CD4-positive, alpha-beta T cell treated with Interleukin-21 for 1 hour (primary cell): ENCODE data around the gene GABRA6.
"Not testable (repeated sequence)": the region's sequence is repeated elsewhere in the genome, so short reads cannot be mapped to it uniquely, and the experiment has no call there.

Source experiments
- DNase-seq: peaks from one replicate; pipeline ENCODE4 v3.0.0-alpha.2; 2020

GABRA6 gene

DNA sequence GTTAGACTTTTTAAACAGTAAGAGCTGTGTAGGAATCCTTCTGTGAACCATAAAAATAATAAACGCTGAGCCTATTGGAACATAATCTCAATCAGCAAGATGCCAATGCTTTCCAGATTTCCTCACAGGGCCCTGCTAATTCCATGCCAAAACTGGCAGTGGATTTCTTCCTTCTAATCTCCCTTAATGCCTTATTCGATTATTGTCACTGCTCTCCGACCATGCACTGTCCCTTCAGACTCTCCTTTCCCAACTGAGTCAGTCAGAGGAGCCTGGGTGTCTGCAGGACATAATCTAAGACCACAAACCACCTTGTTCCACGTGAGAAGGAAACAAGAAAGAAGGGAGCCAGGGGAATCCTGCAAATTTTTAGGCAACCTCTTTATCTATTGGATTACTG lies at the start of gene GABRA6:
Gene GABRA6 (plus strand): TSS at position 261 of the 400 bp plus-strand sequence. CDS start 269 bp downstream, outside the sequence.
- DNase-seq = no peak

DNA sequence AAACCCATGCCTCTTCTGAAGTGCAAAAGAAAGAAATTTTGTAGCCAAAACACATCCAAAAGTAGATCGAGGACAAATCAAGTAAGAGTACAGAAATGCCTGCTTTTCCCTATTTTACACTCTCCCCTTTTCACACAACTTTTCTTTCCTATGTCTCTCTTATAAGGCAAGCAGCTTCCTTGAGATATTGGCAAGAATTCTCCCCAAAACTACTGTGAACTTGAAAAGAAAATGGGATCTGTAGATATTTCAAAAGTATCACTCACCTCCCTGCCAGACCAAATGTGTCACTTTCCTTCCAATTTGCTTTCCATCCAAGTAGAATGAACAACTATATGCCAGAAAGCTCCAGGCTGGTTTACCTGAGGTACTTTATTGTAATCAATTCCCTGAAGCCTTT lies 47.9 kb upstream of the GABRA6 start:
- no peak for DNase-seq

DNA sequence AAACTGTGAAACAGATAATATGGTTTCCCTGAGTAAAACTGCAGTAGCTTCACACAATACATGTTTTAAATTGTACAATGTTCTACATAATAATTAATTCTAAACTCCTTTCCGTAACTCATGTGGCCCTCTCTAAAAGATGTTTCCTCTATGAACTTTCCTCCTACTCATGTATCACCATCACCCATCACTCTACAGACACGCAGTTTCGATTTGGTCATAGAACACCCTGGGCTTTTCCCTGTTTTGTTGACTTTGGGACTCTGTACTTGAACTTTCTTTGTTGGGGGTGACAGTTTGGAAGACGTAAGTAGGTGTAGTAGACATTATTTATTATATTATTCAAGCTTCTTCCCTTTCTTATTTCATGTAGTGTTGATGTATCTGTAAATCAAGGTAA lies 44.1 kb upstream of the GABRA6 start:
- DNase-seq = no peak

DNA sequence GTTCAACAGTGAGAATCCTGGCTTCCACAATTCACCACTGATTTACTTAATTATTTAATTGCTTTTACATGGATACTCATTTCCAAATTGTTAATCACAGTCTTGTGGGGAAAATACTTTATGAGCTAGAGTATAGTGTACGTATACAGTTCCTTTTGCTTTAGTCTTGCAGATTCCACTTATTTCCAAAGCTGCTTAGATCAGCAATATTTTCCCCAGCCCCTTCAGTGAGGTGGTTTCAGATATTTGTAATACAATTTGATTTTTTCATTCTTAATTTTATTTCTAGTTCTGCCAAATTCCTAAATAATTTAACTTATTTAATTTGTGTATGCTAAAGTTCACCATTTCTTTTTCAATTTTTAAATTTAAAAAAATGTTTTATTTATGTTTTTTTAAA lies 40.3 kb upstream of the GABRA6 start:
- no peak for DNase-seq

DNA sequence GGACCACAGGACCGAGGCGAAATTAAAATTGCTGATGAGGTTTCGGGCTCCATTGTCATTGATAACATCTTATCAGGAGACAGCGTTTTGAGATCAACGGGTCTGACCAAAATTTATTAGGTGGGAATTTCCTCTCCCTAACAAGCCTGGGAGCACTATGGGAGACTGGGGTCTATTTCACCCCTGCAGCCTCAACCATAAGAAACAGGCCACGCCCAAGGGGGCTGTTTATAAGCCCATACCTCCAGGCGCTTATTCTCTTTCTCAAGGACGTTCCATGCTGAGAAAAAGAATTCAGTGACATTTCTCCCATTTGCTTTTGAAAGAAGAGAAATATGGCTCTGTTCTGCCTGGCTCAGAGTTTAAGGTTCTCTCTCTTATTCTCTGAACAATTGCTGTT lies 33.6 kb upstream of the GABRA6 start:
- not testable (repeated sequence) for DNase-seq

DNA sequence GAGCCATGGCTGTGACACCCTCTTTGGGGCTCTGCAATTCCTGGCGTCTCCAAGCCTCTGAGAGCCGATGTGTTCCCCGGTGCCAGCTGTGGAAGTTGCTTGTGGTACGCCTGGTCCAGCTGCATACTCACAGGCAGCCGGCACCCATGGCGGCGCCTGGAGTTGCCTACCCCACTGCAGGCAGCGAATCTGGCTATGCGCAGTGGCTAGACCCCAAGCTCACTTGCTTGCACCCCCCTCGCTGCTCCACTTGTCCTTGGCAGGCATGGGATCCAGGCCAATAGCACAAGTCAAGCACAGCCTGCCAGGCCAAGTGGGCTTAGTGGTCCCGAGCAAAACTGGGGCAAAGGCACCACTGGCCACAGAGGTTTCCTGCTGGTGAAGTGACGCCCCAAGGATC lies 24.7 kb upstream of the GABRA6 start:
- DNase-seq = no peak

DNA sequence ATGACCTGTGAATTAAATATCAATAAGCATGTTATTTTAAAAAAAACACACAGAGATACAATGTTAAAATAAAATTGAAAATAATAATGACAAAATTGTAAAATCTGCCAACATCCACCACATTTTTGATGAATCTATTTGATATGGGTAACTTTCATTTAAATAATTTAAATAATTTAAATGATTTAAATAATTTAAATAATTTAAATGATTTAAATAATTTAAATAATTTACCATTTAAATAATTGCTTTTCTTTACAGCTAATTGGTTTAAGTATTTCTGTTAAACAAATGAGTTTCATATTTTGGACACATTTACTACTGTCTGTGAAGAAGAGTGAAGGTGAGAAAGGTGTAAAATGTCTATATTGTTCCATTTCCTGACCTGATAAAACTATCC lies 22.1 kb upstream of the GABRA6 start:
- no peak for DNase-seq

DNA sequence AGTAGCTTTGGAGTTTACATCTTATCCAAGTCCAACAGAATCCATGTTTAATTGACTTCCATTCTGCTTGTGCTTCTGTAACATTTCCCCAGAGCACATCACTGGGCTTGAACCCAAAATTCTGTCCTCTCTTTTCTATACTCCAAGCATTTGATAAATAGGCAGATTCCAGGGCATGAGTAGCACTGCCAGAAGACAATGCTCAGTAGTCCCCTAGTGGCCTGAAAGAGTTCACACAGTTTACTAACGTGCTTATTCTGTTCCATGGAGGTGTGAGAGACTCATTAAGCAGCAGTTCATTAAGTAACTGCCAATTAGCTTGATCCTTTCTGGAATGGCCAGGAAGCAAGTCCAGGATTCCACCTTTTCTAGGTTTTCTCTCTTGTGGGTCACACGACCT lies 9.4 kb upstream of the GABRA6 start:
- no peak for DNase-seq

DNA sequence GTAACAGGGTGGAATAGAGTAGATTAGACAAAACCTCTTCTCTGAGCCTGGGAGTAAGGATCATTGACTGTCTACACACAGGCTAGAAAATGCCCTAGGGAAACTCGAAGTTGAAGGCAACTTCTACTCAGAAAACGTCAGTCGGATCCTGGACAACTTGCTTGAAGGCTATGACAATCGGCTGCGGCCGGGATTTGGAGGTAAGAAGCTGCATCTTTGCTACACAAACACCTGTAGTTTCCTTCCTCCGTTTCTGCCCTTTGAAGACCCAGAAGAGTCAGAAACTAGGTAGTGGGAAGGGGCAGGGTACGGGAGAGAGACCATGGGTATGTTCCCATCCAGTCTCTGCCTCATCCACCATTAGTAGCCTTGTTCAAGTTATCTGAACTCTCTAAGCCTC lies 628 bp downstream of the GABRA6 start:
- DNase-seq = no peak

DNA sequence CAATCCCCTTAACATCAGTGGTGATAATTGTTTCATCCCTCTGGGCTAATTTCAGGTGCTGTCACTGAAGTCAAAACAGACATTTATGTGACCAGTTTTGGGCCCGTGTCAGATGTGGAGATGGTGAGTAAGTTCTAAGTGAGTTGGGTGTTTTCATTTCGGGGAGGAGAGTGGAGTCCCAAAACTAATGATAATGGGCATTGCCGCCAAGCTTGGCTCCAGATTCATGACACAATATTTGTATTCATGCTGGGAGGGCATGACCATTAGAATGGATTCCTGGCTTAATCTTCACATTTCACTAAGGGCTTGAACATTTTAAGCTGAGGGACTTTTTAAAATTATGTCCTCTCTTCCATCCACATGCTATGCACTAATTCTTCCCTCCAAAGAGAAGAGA lies 1.4 kb downstream of the GABRA6 start:
- no peak for DNase-seq

DNA sequence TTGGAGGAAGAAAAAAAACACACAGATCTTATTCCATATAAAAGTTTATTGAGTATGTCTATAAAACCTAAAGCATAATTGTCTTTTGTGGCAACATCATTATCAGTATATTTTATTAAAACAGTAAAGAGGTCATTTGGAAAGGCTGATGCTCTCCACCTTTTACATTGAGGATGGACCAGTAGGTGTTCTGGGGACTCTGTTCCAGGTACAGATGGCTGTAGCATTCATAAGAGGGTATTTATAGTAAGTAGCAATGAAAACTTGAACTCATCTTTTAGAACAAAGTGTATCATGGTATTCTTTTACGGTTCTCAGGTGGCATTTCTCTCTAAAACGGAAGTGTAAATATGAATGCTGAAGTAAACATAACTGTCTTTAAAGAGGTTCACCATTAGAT lies 1.8 kb downstream of the GABRA6 start:
- DNase-seq = no peak

DNA sequence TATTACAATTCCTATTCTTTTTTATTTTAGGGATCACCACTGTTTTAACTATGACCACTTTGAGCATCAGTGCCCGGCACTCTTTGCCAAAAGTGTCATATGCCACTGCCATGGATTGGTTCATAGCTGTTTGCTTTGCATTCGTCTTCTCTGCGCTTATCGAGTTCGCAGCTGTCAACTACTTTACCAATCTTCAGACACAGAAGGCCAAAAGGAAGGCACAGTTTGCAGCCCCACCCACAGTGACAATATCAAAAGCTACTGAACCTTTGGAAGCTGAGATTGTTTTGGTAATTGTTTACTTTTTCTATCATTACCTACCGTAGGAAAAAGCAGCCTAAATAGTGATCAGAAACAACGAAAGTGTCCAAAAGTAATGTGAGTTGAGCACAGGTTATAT lies 6.4 kb downstream of the GABRA6 start:
- no peak for DNase-seq

DNA sequence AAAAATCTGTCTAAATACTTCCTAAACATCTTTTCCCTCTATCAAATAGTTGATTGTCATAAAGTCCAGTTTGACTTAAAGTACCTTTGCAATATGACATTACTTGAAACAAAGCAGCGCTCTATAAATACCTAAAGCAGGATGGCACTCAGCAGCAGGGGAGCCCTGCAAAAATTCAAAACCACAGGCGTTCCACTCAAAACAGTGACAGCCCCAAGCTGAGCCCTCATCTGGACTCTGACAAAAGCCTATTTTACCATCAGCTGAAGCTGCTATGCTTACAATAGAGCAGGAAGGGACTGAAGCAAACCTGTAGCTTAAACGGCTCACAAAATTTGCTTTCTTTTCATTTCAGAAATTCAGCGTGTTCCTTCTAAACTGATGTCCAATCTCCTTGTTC lies 11.5 kb downstream of the GABRA6 start:
- DNase-seq = no peak

DNA sequence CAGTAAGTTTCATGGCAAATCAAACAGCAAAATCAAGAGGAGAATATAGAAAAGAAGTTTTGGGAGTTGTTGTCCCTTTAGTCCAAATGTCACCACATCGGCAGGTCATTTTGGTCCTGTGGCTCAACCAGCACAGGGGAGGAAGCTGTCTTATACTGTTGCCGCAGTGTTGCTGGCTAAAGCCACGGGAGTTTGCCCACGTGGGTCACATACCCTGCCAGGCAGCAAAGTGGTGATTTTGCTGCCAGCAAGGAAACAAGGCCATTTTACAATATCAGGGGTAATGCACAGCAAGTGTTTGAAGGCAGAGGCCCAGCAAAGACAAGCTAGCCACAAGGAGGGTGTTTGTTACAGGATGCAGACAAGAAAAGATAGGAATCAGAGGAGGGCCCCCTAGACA lies 14.5 kb downstream of the GABRA6 start:
- no peak for DNase-seq

DNA sequence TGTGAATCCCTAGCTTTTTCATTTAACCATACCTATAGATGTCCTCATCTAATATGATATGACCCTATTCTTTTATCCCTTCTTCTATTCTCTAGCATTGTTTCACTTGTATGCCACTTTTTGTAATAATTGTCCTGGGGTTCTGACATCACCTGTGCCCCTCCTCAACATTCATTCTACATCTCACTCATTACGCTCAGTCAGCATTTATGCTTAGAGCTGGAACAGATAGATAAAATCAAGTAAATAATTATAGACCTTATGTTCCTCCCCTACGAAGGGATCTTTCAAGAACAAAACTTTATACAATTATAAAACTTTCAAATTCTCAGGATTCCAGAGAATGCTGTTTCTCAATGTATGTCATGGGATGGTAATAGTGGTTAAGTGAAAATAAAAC lies 18.0 kb downstream of the GABRA6 start:
- DNase-seq = no peak

DNA sequence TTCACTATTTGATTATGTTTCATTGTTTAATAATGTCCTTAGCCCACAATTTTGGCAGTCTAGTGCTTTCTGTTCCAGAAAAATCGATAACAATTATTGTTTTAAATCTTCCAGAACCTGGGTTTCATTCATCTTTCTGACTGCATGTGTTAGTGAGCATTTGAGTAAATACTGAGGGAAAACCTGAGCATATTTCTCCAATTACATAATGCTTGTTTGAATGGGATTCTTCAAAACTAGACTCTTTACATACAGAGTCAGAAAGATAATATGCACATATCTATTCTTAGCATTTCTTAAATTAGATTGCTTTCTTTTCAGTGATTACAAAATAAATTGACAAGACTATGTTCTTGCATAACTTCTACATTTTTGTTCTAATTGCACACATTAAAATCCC lies 21.9 kb downstream of the GABRA6 start:
- no peak for DNase-seq

DNA sequence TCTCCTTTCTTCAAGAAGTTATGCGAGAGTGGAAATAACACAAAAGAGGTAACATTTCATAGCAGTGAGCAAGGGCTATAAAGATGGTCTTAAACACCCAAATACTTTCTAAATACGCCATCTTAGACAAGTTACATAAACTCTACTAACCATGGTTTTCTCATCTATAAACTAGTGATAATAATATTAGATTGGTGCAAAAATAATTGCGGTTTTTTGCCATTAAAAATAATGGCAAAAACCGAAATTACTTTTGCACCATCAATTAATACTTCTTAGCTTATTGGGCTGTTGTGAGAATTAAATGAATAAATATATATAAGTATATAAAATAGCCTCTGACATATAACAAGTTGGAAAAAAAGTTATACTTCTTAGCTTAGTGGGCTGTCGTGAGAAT lies 23.7 kb downstream of the GABRA6 start:
- no peak for DNase-seq

DNA sequence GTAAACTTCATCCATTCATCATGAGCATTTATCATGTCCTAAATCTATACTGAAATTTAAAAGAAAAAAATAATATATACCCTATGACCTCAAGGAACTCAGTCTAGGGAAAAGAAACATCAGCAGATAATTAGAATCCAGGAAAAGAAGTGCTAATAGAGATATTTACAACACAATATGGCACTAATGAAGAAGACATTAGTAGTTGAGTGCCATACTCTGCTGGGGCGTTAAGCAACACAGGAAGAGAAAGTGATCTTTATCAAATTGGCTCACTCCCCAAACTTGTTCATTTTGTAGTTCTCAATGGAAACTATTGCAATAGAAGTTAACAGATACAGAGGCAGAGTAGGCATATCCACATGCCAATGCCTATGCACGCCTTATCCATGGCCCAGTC lies 27.5 kb downstream of the GABRA6 start:
- no peak for DNase-seq

DNA sequence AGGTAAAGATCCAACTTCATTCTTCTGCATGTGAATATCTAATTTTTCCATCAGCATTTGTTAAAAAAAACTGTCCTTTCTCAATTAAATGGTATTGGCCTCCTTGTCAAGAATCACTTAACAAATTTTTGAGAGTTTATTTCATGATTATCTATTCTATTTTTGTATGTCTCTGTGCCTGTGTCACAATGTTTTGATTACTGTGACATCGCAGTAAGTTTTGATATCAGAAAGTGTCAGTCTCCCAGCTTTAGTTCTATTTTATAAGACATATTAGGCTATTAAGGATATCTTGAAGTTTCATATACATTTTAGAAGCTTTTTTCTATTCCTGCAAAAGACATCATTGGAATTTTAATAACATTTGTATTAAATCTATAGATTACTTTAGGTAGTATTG lies 33.6 kb downstream of the GABRA6 start:
- DNase-seq = no peak

DNA sequence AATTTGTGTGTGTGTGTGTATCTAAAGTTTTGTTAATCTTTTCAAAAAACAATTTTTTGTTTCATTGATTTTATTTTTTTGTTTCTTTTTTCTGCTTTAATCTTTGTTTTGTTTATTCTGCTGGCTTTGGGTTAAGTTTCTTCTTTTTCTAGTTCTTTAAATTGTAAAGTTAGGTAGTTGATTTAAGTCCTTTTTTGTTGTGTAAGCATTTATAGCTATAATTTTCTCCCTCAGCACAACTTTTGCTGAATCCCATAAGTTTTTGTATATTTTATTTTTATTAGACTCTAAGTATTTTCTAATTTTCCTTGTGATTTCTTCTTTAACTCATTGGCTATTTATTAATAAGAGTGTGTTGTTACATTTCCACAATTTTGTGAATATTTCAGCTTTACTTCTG lies 34.9 kb downstream of the GABRA6 start:
- no peak for DNase-seq

DNA sequence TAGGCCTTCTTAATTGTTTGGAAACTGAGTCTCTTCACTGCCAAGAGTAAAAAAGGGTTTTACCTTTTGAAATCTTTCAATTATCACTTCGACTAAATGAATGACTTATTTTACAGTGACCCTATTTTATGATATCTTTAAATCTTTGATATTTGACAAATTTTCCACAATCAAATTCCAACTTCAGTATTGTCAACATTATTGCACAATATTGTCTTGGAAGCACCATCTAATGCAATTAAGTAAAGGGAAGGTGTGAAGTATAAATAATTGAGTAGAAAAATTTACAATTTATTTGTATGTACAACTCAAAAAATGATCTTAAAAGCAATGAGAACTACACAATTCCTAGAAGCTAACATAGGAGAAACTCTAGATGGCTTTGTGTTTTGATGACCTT lies 49.2 kb downstream of the GABRA6 start:
- no peak for DNase-seq

DNA sequence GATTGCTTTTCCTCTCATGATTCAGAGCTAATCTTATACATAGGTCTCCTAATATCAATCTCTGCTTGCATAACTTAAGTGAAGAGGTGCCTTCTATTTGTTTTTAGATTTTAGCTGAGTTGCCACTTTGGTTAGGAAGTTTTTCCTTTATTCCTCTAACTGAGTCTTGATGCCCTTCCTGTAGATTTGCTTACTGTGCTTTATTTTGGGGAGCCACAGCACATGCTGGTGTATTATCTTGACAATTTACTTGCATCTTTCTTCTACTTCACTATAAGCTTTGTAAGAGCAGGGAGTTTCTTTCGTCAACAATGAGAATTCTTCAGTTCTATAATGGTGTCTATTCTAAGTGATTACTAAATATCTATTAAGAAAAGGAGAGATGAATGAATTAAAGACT lies 54.9 kb downstream of the GABRA6 start:
- DNase-seq = no peak

DNA sequence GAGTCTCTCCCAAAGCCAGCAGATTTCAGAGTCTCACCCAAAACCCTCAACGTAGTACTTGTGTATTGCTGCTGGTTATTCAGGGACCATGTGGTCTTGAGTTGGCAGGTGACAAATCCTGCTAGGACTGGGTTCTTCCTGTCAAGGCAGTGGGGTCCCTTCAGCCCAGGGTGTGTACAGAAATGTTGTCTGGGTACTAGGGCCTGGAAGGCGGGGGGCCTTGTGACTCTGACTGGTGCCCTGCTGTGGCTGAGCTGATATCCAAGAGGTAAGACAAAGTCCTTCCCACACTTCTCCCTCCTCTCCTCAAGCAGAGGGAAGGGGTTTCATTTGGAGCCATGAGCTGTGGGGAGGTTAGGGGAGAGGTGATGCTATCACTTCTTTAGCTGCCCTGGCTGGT lies 58.8 kb downstream of the GABRA6 start:
- DNase-seq = no peak

DNA sequence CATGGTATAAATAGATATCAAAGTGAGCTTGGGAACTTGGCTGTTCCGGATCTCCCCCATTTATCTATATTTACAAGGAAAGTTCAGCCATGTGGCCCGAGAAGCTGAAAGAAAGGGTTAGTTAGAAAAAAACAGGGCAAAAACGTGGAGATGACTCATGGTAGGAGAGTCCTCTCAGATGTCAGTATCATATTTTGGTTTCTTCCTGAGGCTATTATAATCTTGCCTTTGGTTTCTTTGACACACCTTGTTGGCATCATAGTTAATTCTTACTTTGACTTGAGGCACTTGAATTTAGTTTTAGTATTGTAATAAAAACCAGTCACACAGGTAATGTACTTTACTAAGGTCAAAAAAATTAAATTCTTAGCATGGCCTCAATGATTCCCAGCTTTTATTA lies 59.9 kb downstream of the GABRA6 start:
- no peak for DNase-seq

DNA sequence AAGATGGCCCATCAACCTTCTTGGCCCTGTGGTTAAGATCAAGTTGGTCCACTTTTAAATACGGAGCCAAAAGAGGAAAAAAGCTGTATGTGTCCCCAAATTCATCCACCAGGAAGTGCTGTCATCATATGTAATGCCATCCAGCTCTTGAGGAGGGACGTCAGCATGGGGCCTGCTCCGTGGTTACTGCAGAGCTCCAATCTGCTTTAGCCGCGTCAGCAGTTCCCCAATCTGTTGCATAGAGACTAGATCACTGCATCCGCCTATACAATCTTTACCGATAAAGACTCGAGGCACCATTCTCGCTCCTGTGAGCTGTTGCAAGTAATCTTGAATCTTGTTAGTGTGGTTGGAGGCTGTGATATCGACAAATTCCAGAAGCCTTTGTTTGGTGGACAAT lies 65.7 kb downstream of the GABRA6 start:
- DNase-seq = no peak
